H1 (cell line): ENCODE results near the gene PAAF1. TPM values are rescaled to one million over a fixed set of nuclear protein-coding genes. Genes with fewer than 3 reads are reported as not detected.

Source experiments
- CTCF ChIA-PET: fragments of 300-600 bp; sonication (Branson Sonifier 250); formaldehyde crosslinking; loops from one replicate; lab custom pipeline; 2021; ENCODE audit not compliant: partially characterized antibody; lab: Charles Lee
- POLR2A ChIA-PET: fragments of 300-600 bp; sonication (Branson Sonifier 250); formaldehyde crosslinking; loops from one replicate; lab custom pipeline; 2021; ENCODE audit warnings: inconsistent platforms; ENCODE audit not compliant: partially characterized antibody; lab: Charles Lee
- DNase-seq, 2 experiments: peaks; one replicate each; pipeline versions ENCODE4 v3.0.0 to v3.0.0-alpha.2; 2010 to 2022; ENCODE audit warnings: low spot score in 2 of 2, low read depth in 1 of 2, mixed read lengths in 1 of 2
- FAIRE-seq: peaks from 2 replicates; lab custom pipeline; 2011; peaks lifted over from hg19 to GRCh38; lab: Jason Lieb, UNC
- H2AFZ ChIP-seq: 2 replicates; pipeline ENCODE4 v1.8.1; 2012; ENCODE audit warnings: low read length, inconsistent platforms
- H2AK5ac ChIP-seq: 2 replicates; pipeline ENCODE4 v1.6.1; 2013; ENCODE audit warnings: low read depth, low read length
- H2BK120ac ChIP-seq: replicated peaks from 2 replicates; pipeline ENCODE3; 2013; ENCODE audit warnings: low read depth, low read length, inconsistent platforms
- H2BK12ac ChIP-seq: 2 replicates; pipeline ENCODE4 v1.6.1; 2013; ENCODE audit warnings: low read depth, low read length
- H2BK15ac ChIP-seq: 2 replicates; pipeline ENCODE4 v1.6.1; 2013; ENCODE audit warnings: low read length
- H2BK20ac ChIP-seq: 2 replicates; pipeline ENCODE4 v1.6.1; 2013; ENCODE audit warnings: low read length
- H2BK5ac ChIP-seq: 2 replicates; pipeline ENCODE4 v1.6.1; 2013; ENCODE audit warnings: low read depth, low read length
- H3K14ac ChIP-seq: 2 replicates; pipeline ENCODE4 v1.6.1; 2013; ENCODE audit warnings: inconsistent platforms; ENCODE audit not compliant: insufficient read length
- H3K18ac ChIP-seq: 2 replicates; pipeline ENCODE4 v1.6.1; 2013; ENCODE audit warnings: low read length; ENCODE audit errors: extremely low read depth
- H3K23ac ChIP-seq: 2 replicates; pipeline ENCODE4 v1.6.1; 2013; ENCODE audit warnings: inconsistent platforms; ENCODE audit not compliant: insufficient read length
- H3K23me2 ChIP-seq: 2 replicates; pipeline ENCODE4 v1.6.1; 2013; ENCODE audit warnings: low read depth, low read length
- H3K27ac ChIP-seq: 2 replicates; pipeline ENCODE4 v1.6.1; 2011; ENCODE audit warnings: low read depth, low read length, inconsistent platforms
- H3K27me3 ChIP-seq, 4 experiments: replicated peaks in 1 of 4; 1 replicate in 1 of 4; 2 replicates in 3 of 4; pipeline versions ENCODE4 v1.6.1 to v1.8.1; 2011 to 2013; ENCODE audit warnings: low read length in 3 of 4, mild to moderate bottlenecking in 3 of 4, inconsistent platforms in 2 of 4, mixed read lengths in 2 of 4, moderate library complexity in 1 of 4; ENCODE audit not compliant: control insufficient read depth in 3 of 4, insufficient read depth in 3 of 4; ENCODE audit errors: extremely low read depth in 1 of 4
- H3K36me3 ChIP-seq, 4 experiments: 2 replicates each; pipeline versions ENCODE4 v1.6.1 to v1.8.1; 2011 to 2013; ENCODE audit warnings: mild to moderate bottlenecking in 4 of 4, low read length in 3 of 4, moderate library complexity in 2 of 4, control low read depth in 1 of 4, inconsistent platforms in 1 of 4; ENCODE audit not compliant: insufficient read depth in 4 of 4, control insufficient read depth in 2 of 4
- H3K4ac ChIP-seq: replicated peaks from 2 replicates; pipeline ENCODE3; 2013; ENCODE audit warnings: low read length, low read depth, mixed read lengths, inconsistent platforms; ENCODE audit not compliant: insufficient read length
- H3K4me1 ChIP-seq, 4 experiments: replicated peaks in 1 of 4; 1 replicate in 1 of 4; 2 replicates in 3 of 4; pipeline versions ENCODE4 v1.6.1 to v1.8.1; 2011 to 2013; ENCODE audit warnings: low read length in 3 of 4, inconsistent platforms in 2 of 4, mixed read lengths in 1 of 4; ENCODE audit not compliant: insufficient read depth in 4 of 4, control insufficient read depth in 3 of 4
- H3K4me2 ChIP-seq, 2 experiments: 2 replicates each; pipeline versions ENCODE4 v1.6.1 to v1.8.1; 2011 to 2013; ENCODE audit warnings: low read depth in 2 of 2, low read length in 2 of 2, control low read depth in 1 of 2, inconsistent platforms in 1 of 2, mild to moderate bottlenecking in 1 of 2; ENCODE audit not compliant: insufficient read depth in 1 of 2
- H3K4me3 ChIP-seq, 4 experiments: fragments of 200-600, 300-600 bp in 1 of 4; sonication (generic), shearing (Covaris generic), sonication (Bioruptor Twin) in 1 of 4; 2 replicates each; pipeline versions ENCODE4 v1.5.1 to v1.8.1; 2011 to 2016; ENCODE audit warnings: low read length in 4 of 4, low read depth in 3 of 4, control low read depth in 2 of 4, inconsistent platforms in 2 of 4, mild to moderate bottlenecking in 2 of 4, mixed read lengths in 1 of 4, moderate library complexity in 1 of 4; ENCODE audit not compliant: insufficient read depth in 2 of 4; ENCODE audit errors: extremely low read depth in 1 of 4
- H3K56ac ChIP-seq: replicated peaks from 2 replicates; pipeline ENCODE3; 2013; ENCODE audit warnings: low read depth, mild to moderate bottlenecking, mixed read lengths, low read length, inconsistent platforms; ENCODE audit not compliant: insufficient read length
- H3K79me1 ChIP-seq: 2 replicates; pipeline ENCODE4 v1.6.1; 2013; ENCODE audit warnings: low read depth, low read length, control low read depth
- H3K79me2 ChIP-seq, 2 experiments: 2 replicates each; pipeline versions ENCODE4 v1.6.1 to v1.8.1; 2012 to 2013; ENCODE audit warnings: low read length in 2 of 2, mild to moderate bottlenecking in 2 of 2, inconsistent platforms in 1 of 2; ENCODE audit not compliant: insufficient read depth in 2 of 2, control insufficient read depth in 1 of 2
- H3K9ac ChIP-seq, 4 experiments: replicated peaks in 1 of 4; 1 replicate in 1 of 4; 2 replicates in 3 of 4; pipeline versions ENCODE4 v1.6.1 to v1.8.1; 2011 to 2013; ENCODE audit warnings: low read depth in 3 of 4, low read length in 3 of 4, control low read depth in 2 of 4, mild to moderate bottlenecking in 2 of 4, moderate library complexity in 2 of 4, inconsistent platforms in 1 of 4; ENCODE audit errors: extremely low read depth in 1 of 4
- H3K9me3 ChIP-seq, 2 experiments: 2 replicates each; pipeline versions ENCODE4 v1.6.1 to v1.8.1; 2012 to 2013; ENCODE audit warnings: mild to moderate bottlenecking in 2 of 2, moderate library complexity in 2 of 2, control low read depth in 1 of 2, inconsistent platforms in 1 of 2, low read depth in 1 of 2, low read length in 1 of 2, mixed read lengths in 1 of 2; ENCODE audit not compliant: insufficient read depth in 2 of 2
- H4K20me1 ChIP-seq, 2 experiments: replicated peaks in 1 of 2; 2 replicates each; pipeline versions ENCODE3 to v1.8.1; 2011 to 2013; ENCODE audit warnings: inconsistent platforms in 2 of 2, low read length in 2 of 2, mild to moderate bottlenecking in 1 of 2; ENCODE audit not compliant: insufficient read depth in 2 of 2, control insufficient read depth in 1 of 2
- H4K5ac ChIP-seq: 2 replicates; pipeline ENCODE4 v1.6.1; 2013; ENCODE audit warnings: low read length, low read depth, mixed read lengths, inconsistent platforms; ENCODE audit not compliant: insufficient read length
- H4K8ac ChIP-seq: 2 replicates; pipeline ENCODE4 v1.8.0; 2013; ENCODE audit warnings: mild to moderate bottlenecking, moderate library complexity, low read length, inconsistent platforms; ENCODE audit not compliant: insufficient read depth; ENCODE audit errors: extremely low read depth
- H4K91ac ChIP-seq: replicated peaks from 2 replicates; pipeline ENCODE3; 2013; ENCODE audit warnings: low read length, mixed read lengths, inconsistent platforms; ENCODE audit not compliant: insufficient read length
- BACH1 ChIP-seq: IDR thresholded peaks from 2 replicates; pipeline ENCODE4 v1.6.1; 2012; ENCODE audit warnings: low read length, improper control_type of control experiment
- EGR1 ChIP-seq: IDR thresholded peaks from 2 replicates; pipeline ENCODE4 v1.6.1; 2011; ENCODE audit warnings: low read depth, low read length, borderline replicate concordance
- HDAC2 ChIP-seq, 2 experiments: fragments of 300-600 bp in 1 of 2; sonication (generic) in 1 of 2; IDR thresholded peaks; 2 replicates each; pipeline ENCODE4 v1.6.1; 2011 to 2012; ENCODE audit warnings: low read depth in 2 of 2, low read length in 2 of 2, mild to moderate bottlenecking in 2 of 2, moderate library complexity in 2 of 2, borderline replicate concordance in 1 of 2, inconsistent platforms in 1 of 2
- JUN ChIP-seq: IDR thresholded peaks from 2 replicates; pipeline ENCODE4 v1.6.1; 2011; ENCODE audit warnings: low read depth, mild to moderate bottlenecking, improper control_type of control experiment, low read length
- JUND ChIP-seq: IDR thresholded peaks from 2 replicates; pipeline ENCODE4 v1.6.1; 2011; ENCODE audit warnings: mild to moderate bottlenecking, improper control_type of control experiment, low read length
- PHF8 ChIP-seq: fragments of 200-600 bp; sonication (generic); conservative IDR thresholded peaks from 2 replicates; pipeline ENCODE4 v1.7.1; 2012; ENCODE audit warnings: low read depth, mild to moderate bottlenecking, inconsistent platforms, low read length, moderate library complexity
- POU5F1 ChIP-seq: IDR thresholded peaks from 2 replicates; pipeline ENCODE4 v1.6.1; 2011; ENCODE audit warnings: low read depth, mild to moderate bottlenecking, low read length, moderate library complexity
- RFX5 ChIP-seq: IDR thresholded peaks from 2 replicates; pipeline ENCODE4 v1.6.1; 2011; ENCODE audit warnings: low read depth, low read length, improper control_type of control experiment, borderline replicate concordance
- SAP30 ChIP-seq: fragments of 300-600 bp; sonication (generic); IDR thresholded peaks from 2 replicates; pipeline ENCODE4 v1.7.1; 2012; ENCODE audit warnings: low read length, moderate library complexity, mild to moderate bottlenecking, inconsistent platforms; ENCODE audit not compliant: insufficient read depth, insufficient replicate concordance
- SP1 ChIP-seq: IDR thresholded peaks from 2 replicates; pipeline ENCODE4 v1.6.1; 2011; ENCODE audit warnings: low read depth, low read length
- SP2 ChIP-seq: IDR thresholded peaks from 2 replicates; pipeline ENCODE4 v1.6.1; 2012; ENCODE audit warnings: mild to moderate bottlenecking, low read length, inconsistent platforms
- TCF12 ChIP-seq: IDR thresholded peaks from 2 replicates; pipeline ENCODE4 v1.6.1; 2011; ENCODE audit warnings: low read depth, mild to moderate bottlenecking, low read length
- whole genome bisulfite sequencing, 2 experiments: shearing (Covaris generic) in 1 of 2; methylation state at CpG; one replicate each; pipeline versions ENCODE4 v1.1.6 to v1.1.7; 2013 to 2015; ENCODE audit warnings: low lambda C conversion rate in 2 of 2, mixed read lengths in 2 of 2, inconsistent platforms in 1 of 2, low coverage in 1 of 2, missing lambda C conversion rate in 1 of 2; ENCODE audit not compliant: insufficient replicate concordance in 2 of 2, insufficient coverage in 1 of 2, insufficient read length in 1 of 2; ENCODE audit errors: extremely low coverage in 1 of 2, missing lambda C conversion rate in 1 of 2; 5-methylcytosine and 5-hydroxymethylcytosine counted together
- polyA plus RNA-seq, 7 experiments: library from polyadenylated mRNA; depleted of rRNA in 3 of 7; stranded (reverse) in 5 of 7; unstranded in 2 of 7; fragments of >200 nt in 5 of 7; fragments of 200-250 nt in 2 of 7; gene quantifications; 1 replicate in 5 of 7; 2 replicates in 1 of 7; 4 replicates in 1 of 7; pipeline versions ENCODE4 v1.2.1 to v1.2.3, GENCODE V29; 2011 to 2013; ENCODE audit warnings: missing spikeins in 2 of 7, mixed read lengths in 2 of 7
- total RNA-seq: library from RNA; stranded (reverse); fragmentation: NEBNext Ultra II Directional; extraction: Animal tissue kit (Norgen Biotek cat#: 25700); gene quantifications from 2 replicates; pipeline ENCODE4 v1.2.1, GENCODE V29; 2021
- TF ChIP-seq, protein P1 (sequence below): IDR thresholded peaks from 2 replicates; pipeline ENCODE4 v1.6.1; 2012; ENCODE audit warnings: low read length, inconsistent platforms

PAAF1 gene
- total and polyA plus RNA-seq, 2 of the 8 experiments (the other 6 are each of a cell fraction or from before 2014, with no cell fraction given): 24.4 to 28.8 TPM

GRCh38 chr11:73949246-73949645, 72.4 kb downstream of the PAAF1 start:
- no peak overlapping the region for H2AFZ ChIP-seq
- no peaks in the 10 kb centered on the region for H3K79me2 ChIP-seq
- H3K27me3 ChIP-seq: no peaks in the 10 kb centered on the region
- H2AK5ac ChIP-seq: no peak overlapping the region
- H3K4me2 ChIP-seq: no peak overlapping the region
- no peak overlapping the region for H3K4ac ChIP-seq
- ChIA-PET CTCF (interaction anchor here (1.2 to 2.5 kb wide), 3 partner anchors 9 to 18 kb away, joined by 4 to 8 read pairs (median 7); no protein-coding TSS in a partner anchor), POLR2A (interaction anchor here (1.2 to 1.7 kb wide), 2 partner anchors 10 to 11 kb away, joined by 4 to 9 read pairs; no protein-coding TSS in a partner anchor)
- no peak overlapping the region for H3K14ac ChIP-seq
- H3K4me1 ChIP-seq: peaks cover 0 to 2% (median 0%) of the 10 kb centered on the region in 4 experiments; a peak in 1 of 7 replicates
- WGBS, 2 experiments: 85% methylated on average over 4 of the region's 4 CpGs; no CpG with 5 or more reads in 1 of the 2 experiments
- no peak overlapping the region for H3K27ac ChIP-seq
- no peak overlapping the region for H2BK15ac ChIP-seq
- H2BK20ac ChIP-seq: no peak overlapping the region
- H4K91ac ChIP-seq: peak overlapping the region; percentile 22
- H3K23ac ChIP-seq: no peak overlapping the region
- H3K9me3 ChIP-seq: peaks cover 8% of the 10 kb centered on the region in 2 experiments; a peak in 2 of 4 replicates
- peaks cover 0 to 2% of the 10 kb centered on the region in 2 experiments for H4K20me1 ChIP-seq
- DNase-seq (no peak), FAIRE-seq (no peak)
- no peak overlapping the region for H2BK5ac ChIP-seq
- no peak overlapping the region for H3K18ac ChIP-seq
- no peaks in the 10 kb centered on the region for H3K79me1 ChIP-seq
- no peak overlapping the region for H2BK12ac ChIP-seq
- H4K5ac ChIP-seq: no peak overlapping the region
- H3K56ac ChIP-seq: no peak overlapping the region
- H3K9ac ChIP-seq: no peak overlapping the region
- no peak overlapping the region for H4K8ac ChIP-seq
- no peaks in the 10 kb centered on the region; a peak in 1 of 8 replicates for H3K36me3 ChIP-seq
- H3K4me3 ChIP-seq: no peak overlapping the region
- no peak overlapping the region for H2BK120ac ChIP-seq
- no peaks in the 10 kb centered on the region for H3K23me2 ChIP-seq
- TF ChIP-seq, protein P1, sequence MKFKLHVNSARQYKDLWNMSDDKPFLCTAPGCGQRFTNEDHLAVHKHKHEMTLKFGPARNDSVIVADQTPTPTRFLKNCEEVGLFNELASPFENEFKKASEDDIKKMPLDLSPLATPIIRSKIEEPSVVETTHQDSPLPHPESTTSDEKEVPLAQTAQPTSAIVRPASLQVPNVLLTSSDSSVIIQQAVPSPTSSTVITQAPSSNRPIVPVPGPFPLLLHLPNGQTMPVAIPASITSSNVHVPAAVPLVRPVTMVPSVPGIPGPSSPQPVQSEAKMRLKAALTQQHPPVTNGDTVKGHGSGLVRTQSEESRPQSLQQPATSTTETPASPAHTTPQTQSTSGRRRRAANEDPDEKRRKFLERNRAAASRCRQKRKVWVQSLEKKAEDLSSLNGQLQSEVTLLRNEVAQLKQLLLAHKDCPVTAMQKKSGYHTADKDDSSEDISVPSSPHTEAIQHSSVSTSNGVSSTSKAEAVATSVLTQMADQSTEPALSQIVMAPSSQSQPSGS: no peak
- TF ChIP-seq SAP30 (no peak), EGR1 (no peak), JUN (no peak), POU5F1 (no peak), RFX5 (no peak), JUND (no peak), SP1 (no peak), SP2 (no peak), PHF8 (no peak), HDAC2 (IDR thresholded peaks at IDR 0.05; ENCODE audit: borderline replicate concordance in 1 of 2, low read depth in 2 of 2, low read length in 2 of 2) (no peak), BACH1 (no peak), TCF12 (no peak)
